ENCODE measurements around the gene MBD2.

MBD2 gene

GRCh38 chr18:54193786-54194185 is 30.7 kb downstream of the MBD2 start:
- Histone ChIP-seq H4K20me1 (ENCODE audit: low read depth, low read length) (peaks cover 46% of the 10 kb centered on the region), H3F3A (ENCODE audit: insufficient read depth) (peaks cover 31% of the 10 kb centered on the region; the same call in 1 of the 2 replicates), H3K27ac (ENCODE audit: low read depth, low read length) (no peak overlapping the region), H3K4me3 (ENCODE audit: insufficient read depth, low read length, poor library complexity, severe bottlenecking) (no peak overlapping the region), H3K36me3 (ENCODE audit: low read length) (peaks cover 38% of the 10 kb centered on the region), H3K9me2 (replicated peaks; ENCODE audit: insufficient read depth, low read length) (no peaks in the 10 kb centered on the region), H3K4me2 (ENCODE audit: low read depth, low read length, poor library complexity, severe bottlenecking) (no peak overlapping the region), H3K9ac (ENCODE audit: low read length) (no peak overlapping the region), H3K79me2 (ENCODE audit: insufficient read depth, low read length) (peaks cover 94% of the 10 kb centered on the region), H3K9me3 (ENCODE audit: insufficient read depth, low read length) (no peaks in the 10 kb centered on the region), H3K27me3 (ENCODE audit: low read length) (no peaks in the 10 kb centered on the region), H2AFZ (ENCODE audit: low read depth, low read length, severe bottlenecking) (no peak overlapping the region)
- TF ChIP-seq EZH2phosphoT487 (conservative IDR thresholded peaks at IDR 0.05; ENCODE audit: low read length) (no peak), CTCF (IDR thresholded peaks at IDR 0.05; ENCODE audit: insufficient read depth, low read length, poor library complexity, severe bottlenecking) (no peak)

- no peaks in the 10 kb centered on the region for H3K27me3 ChIP-seq (ENCODE audit: low read length)
- H4K20me1 ChIP-seq (ENCODE audit: low read depth, low read length): peaks cover 50% of the 10 kb centered on the region
- peaks cover 39% of the 10 kb centered on the region; the same call in 1 of the 2 replicates for H3F3A ChIP-seq (ENCODE audit: insufficient read depth)
- peaks cover 45% of the 10 kb centered on the region for H3K36me3 ChIP-seq (ENCODE audit: low read length)
- H3K4me2 ChIP-seq (ENCODE audit: low read depth, low read length, poor library complexity, severe bottlenecking): no peak overlapping the region
- H3K9ac ChIP-seq (ENCODE audit: low read length): no peak overlapping the region
- no peak overlapping the region for H3K27ac ChIP-seq (ENCODE audit: low read depth, low read length)
- no peak overlapping the region for H3K4me3 ChIP-seq (ENCODE audit: insufficient read depth, low read length, poor library complexity, severe bottlenecking)
- peaks cover 88% of the 10 kb centered on the region for H3K79me2 ChIP-seq (ENCODE audit: insufficient read depth, low read length)
- no peaks in the 10 kb centered on the region for H3K9me3 ChIP-seq (ENCODE audit: insufficient read depth, low read length)
- no peak for TF ChIP-seq EZH2phosphoT487 (conservative IDR thresholded peaks at IDR 0.05; ENCODE audit: low read length)
- no peak for TF ChIP-seq CTCF (IDR thresholded peaks at IDR 0.05; ENCODE audit: insufficient read depth, low read length, poor library complexity, severe bottlenecking)
- no peak overlapping the region for H2AFZ ChIP-seq (ENCODE audit: low read depth, low read length, severe bottlenecking)
- H3K9me2 ChIP-seq (replicated peaks; ENCODE audit: insufficient read depth, low read length): no peaks in the 10 kb centered on the region
Measured at GRCh38 chr18:54192900-54193299, 31.6 kb downstream of the MBD2 start.

GRCh38 chr18:54192415-54192814 is 32.1 kb downstream of the MBD2 start:
- H3K36me3 ChIP-seq (ENCODE audit: low read length): peaks cover 50% of the 10 kb centered on the region
- H3K79me2 ChIP-seq (ENCODE audit: insufficient read depth, low read length): peaks cover 88% of the 10 kb centered on the region
- no peaks in the 10 kb centered on the region for H3K9me3 ChIP-seq (ENCODE audit: insufficient read depth, low read length)
- no peak for TF ChIP-seq EZH2phosphoT487 (conservative IDR thresholded peaks at IDR 0.05; ENCODE audit: low read length)
- no peak for TF ChIP-seq CTCF (IDR thresholded peaks at IDR 0.05; ENCODE audit: insufficient read depth, low read length, poor library complexity, severe bottlenecking)
- H3K4me3 ChIP-seq (ENCODE audit: insufficient read depth, low read length, poor library complexity, severe bottlenecking): no peak overlapping the region
- no peaks in the 10 kb centered on the region for H3K9me2 ChIP-seq (replicated peaks; ENCODE audit: insufficient read depth, low read length)
- no peak overlapping the region for H3K9ac ChIP-seq (ENCODE audit: low read length)
- peaks cover 45% of the 10 kb centered on the region for H4K20me1 ChIP-seq (ENCODE audit: low read depth, low read length)
- no peak overlapping the region for H3K27ac ChIP-seq (ENCODE audit: low read depth, low read length)
- H3K4me2 ChIP-seq (ENCODE audit: low read depth, low read length, poor library complexity, severe bottlenecking): no peak overlapping the region
- H3F3A ChIP-seq (ENCODE audit: insufficient read depth): peaks cover 39% of the 10 kb centered on the region; the same call in 1 of the 2 replicates
- H2AFZ ChIP-seq (ENCODE audit: low read depth, low read length, severe bottlenecking): no peak overlapping the region
- no peaks in the 10 kb centered on the region for H3K27me3 ChIP-seq (ENCODE audit: low read length)
